HepG2 (cell line): ENCODE measurements around the gene FGA. TPM values are rescaled to one million over a fixed set of nuclear protein-coding genes. Genes with fewer than 3 reads are reported as not detected.

Experiments
- ATAC-seq: fragments of 200-7000 bp; cut with Tn5 transposase; 3 replicates; pipeline ENCODE4 v1.9.1; 2020; ENCODE audit warnings: mild to moderate bottlenecking, moderate library complexity
- BruUV-seq: library from RNA; stranded (reverse); fragments of 400-500 nt; replicated peaks from 2 replicates; lab custom pipeline; 2021; lab: Mats Ljungman, UMichigan
- CTCF ChIA-PET: fragments of 300-600 bp; formaldehyde crosslinking; extraction: SDS; loops from one replicate; lab custom pipeline; 2021; ENCODE audit warnings: low total read pairs, inconsistent platforms, low intra/inter-chr PET ratio; lab: Yijun Ruan, JAX
- POLR2A ChIA-PET: fragments of 350-600 bp; sonication (Branson Sonifier 250); formaldehyde crosslinking; loops from one replicate; lab custom pipeline; 2020; ENCODE audit warnings: antibody characterized with exemption, inconsistent platforms; lab: Yijun Ruan, JAX
- DNase-seq: peaks from one replicate; pipeline ENCODE4 v3.0.0-alpha.2; 2015; ENCODE audit warnings: low spot score
- FAIRE-seq: peaks from 3 replicates; lab custom pipeline; 2011; peaks lifted over from hg19 to GRCh38; lab: Jason Lieb, UNC
- H2AFZ ChIP-seq: one replicate; pipeline ENCODE4 v1.6.1; 2011; ENCODE audit warnings: low read length, inconsistent platforms
- H3K27ac ChIP-seq: fragments of 300-600 bp; 3 replicates; pipeline ENCODE4 v1.8.0; 2011; ENCODE audit warnings: mixed run types, mild to moderate bottlenecking, mixed read lengths, low read length, inconsistent platforms; ENCODE audit not compliant: insufficient read depth; ENCODE audit errors: extremely low read length
- H3K27me3 ChIP-seq, 2 experiments: fragments of 200-600 bp in 1 of 2; 2 replicates in 1 of 2; 3 replicates in 1 of 2; pipeline versions ENCODE4 v1.6.0 to v1.8.0; 2011; ENCODE audit warnings: low read length in 2 of 2, mild to moderate bottlenecking in 2 of 2, moderate library complexity in 2 of 2, inconsistent platforms in 1 of 2; ENCODE audit not compliant: insufficient read depth in 2 of 2, control insufficient read depth in 1 of 2
- H3K36me3 ChIP-seq, 2 experiments: fragments of 200-600 bp in 1 of 2; replicated peaks in 1 of 2; 2 replicates in 1 of 2; 3 replicates in 1 of 2; pipeline versions ENCODE4 v1.5.1 to v1.8.0; 2011; ENCODE audit warnings: low read length in 2 of 2, inconsistent platforms in 1 of 2; ENCODE audit not compliant: insufficient read depth in 2 of 2, control insufficient read depth in 1 of 2
- H3K4me1 ChIP-seq: 2 replicates; pipeline ENCODE4 v1.5.1; 2012; ENCODE audit warnings: low read length, inconsistent platforms; ENCODE audit not compliant: insufficient read depth
- H3K4me2 ChIP-seq: 2 replicates; pipeline ENCODE4 v1.6.0; 2011; ENCODE audit warnings: low read depth, low read length, inconsistent platforms
- H3K4me3 ChIP-seq, 3 experiments: fragments of 200-600 bp in 1 of 3; sonication (generic), shearing (Covaris generic) in 1 of 3; replicated peaks in 1 of 3; 2 replicates each; pipeline ENCODE4 v1.5.1; 2011 to 2016; ENCODE audit warnings: low read length in 3 of 3, inconsistent platforms in 2 of 3, low read depth in 2 of 3, mild to moderate bottlenecking in 2 of 3, control low read depth in 1 of 3, mixed read lengths in 1 of 3; ENCODE audit not compliant: insufficient read depth in 1 of 3
- H3K79me2 ChIP-seq: one replicate; pipeline ENCODE4 v1.6.1; 2011; ENCODE audit warnings: low read length, inconsistent platforms; ENCODE audit not compliant: insufficient read depth
- H3K9ac ChIP-seq: 2 replicates; pipeline ENCODE4 v1.6.0; 2011; ENCODE audit warnings: mild to moderate bottlenecking, low read depth, low read length, inconsistent platforms; ENCODE audit not compliant: insufficient read depth
- H3K9me3 ChIP-seq: 2 replicates; pipeline ENCODE4 v1.5.1; 2012; ENCODE audit warnings: mild to moderate bottlenecking, low read length
- H4K20me1 ChIP-seq: 2 replicates; pipeline ENCODE4 v1.6.0; 2011; ENCODE audit warnings: inconsistent platforms, mild to moderate bottlenecking, low read length, moderate library complexity; ENCODE audit not compliant: insufficient read depth
- AGO2 ChIP-seq: fragments of 200-400 bp; formaldehyde crosslinking; optimal IDR thresholded peaks from 2 replicates; pipeline ENCODE3; 2017; ENCODE audit warnings: mild to moderate bottlenecking, low read depth, low read length, moderate library complexity
- PBX2 ChIP-seq: IDR thresholded peaks from 2 replicates; pipeline ENCODE4 v1.6.1; 2016; ENCODE audit warnings: control low read depth
- POLR2A ChIP-seq, 2 experiments: IDR thresholded peaks; 2 replicates each; pipeline ENCODE4 v1.6.1; 2011; ENCODE audit warnings: low read depth in 2 of 2, low read length in 2 of 2, mild to moderate bottlenecking in 1 of 2, moderate library complexity in 1 of 2; ENCODE audit not compliant: insufficient read depth in 1 of 2
- POLR2AphosphoS2 ChIP-seq: IDR thresholded peaks from 2 replicates; pipeline ENCODE4 v1.6.1; 2011; ENCODE audit warnings: low read depth, low read length, improper control_type of control experiment
- POLR2AphosphoS5 ChIP-seq: IDR thresholded peaks from 2 replicates; pipeline ENCODE4 v1.6.1; 2012; ENCODE audit warnings: low read depth, low read length
- RBFOX2 ChIP-seq: fragments of 200-400 bp; formaldehyde crosslinking; IDR thresholded peaks from 2 replicates; pipeline ENCODE4 v1.6.1; 2017; ENCODE audit warnings: low read depth, mild to moderate bottlenecking, low read length
- WGBS: methylation state at CpG from one replicate; pipeline ENCODE4 v1.1.6; 2017; ENCODE audit warnings: low lambda C conversion rate; 5-methylcytosine and 5-hydroxymethylcytosine counted together
- in situ Hi-C: cut with HindIII; loops from 2 replicates; pipeline ENCODE4 v1.10.0; 2017; ENCODE audit warnings: low pct_unique_long_range_greater_than_20kb; ENCODE audit not compliant: extremely low pct_ligation_motif_present
- intact Hi-C: fragments of 100-400 bp; cut with micrococcal nuclease; formaldehyde crosslinking; loops from one replicate; pipeline ENCODE4 v1.10.0; 2022; ENCODE audit not compliant: unreplicated experiment
- polyA plus RNA-seq, 8 experiments: library from polyadenylated mRNA; depleted of rRNA in 3 of 8; stranded (reverse) in 7 of 8; unstranded in 1 of 8; fragments of >200 nt; fragmentation: Illumina TruSeq in 4 of 8; extraction: Trizol in 4 of 8; gene quantifications; 2 replicates each; pipeline versions ENCODE4 v1.2.1 to v1.2.3, GENCODE V29; 2011 to 2016; ENCODE audit warnings: low read depth in 4 of 8, missing spikeins in 1 of 8, mixed read lengths in 1 of 8; ENCODE audit not compliant: insufficient read depth in 1 of 8
- total RNA-seq, 5 experiments: library from RNA; depleted of rRNA; stranded (reverse); fragments of >200 nt; fragmentation: Illumina TruSeq; extraction: Trizol; gene quantifications; 2 replicates each; pipeline ENCODE4 v1.2.3, GENCODE V29; 2016; ENCODE audit warnings: low read depth in 1 of 5
- TF ChIP-seq, protein P1 (sequence below): fragments of 450-650 bp; IDR thresholded peaks from 2 replicates; pipeline ENCODE4 v1.6.1; 2017
- TF ChIP-seq, protein P2 (sequence below): sonication (generic); formaldehyde crosslinking; IDR thresholded peaks from 2 replicates; pipeline ENCODE4 v1.4.0; 2020; ENCODE audit warnings: missing genetic modification reagents
- TF ChIP-seq, protein P3 (sequence below): sonication (generic); formaldehyde crosslinking; IDR thresholded peaks from 2 replicates; pipeline ENCODE4 v1.9.0; 2021; ENCODE audit warnings: missing genetic modification reagents, borderline replicate concordance

FGA gene
- total and polyA plus RNA-seq, 2 of the 13 experiments (the other 11 are each of a cell fraction or from before 2014, with no cell fraction given) = 640 to 1,523 TPM

DNA sequence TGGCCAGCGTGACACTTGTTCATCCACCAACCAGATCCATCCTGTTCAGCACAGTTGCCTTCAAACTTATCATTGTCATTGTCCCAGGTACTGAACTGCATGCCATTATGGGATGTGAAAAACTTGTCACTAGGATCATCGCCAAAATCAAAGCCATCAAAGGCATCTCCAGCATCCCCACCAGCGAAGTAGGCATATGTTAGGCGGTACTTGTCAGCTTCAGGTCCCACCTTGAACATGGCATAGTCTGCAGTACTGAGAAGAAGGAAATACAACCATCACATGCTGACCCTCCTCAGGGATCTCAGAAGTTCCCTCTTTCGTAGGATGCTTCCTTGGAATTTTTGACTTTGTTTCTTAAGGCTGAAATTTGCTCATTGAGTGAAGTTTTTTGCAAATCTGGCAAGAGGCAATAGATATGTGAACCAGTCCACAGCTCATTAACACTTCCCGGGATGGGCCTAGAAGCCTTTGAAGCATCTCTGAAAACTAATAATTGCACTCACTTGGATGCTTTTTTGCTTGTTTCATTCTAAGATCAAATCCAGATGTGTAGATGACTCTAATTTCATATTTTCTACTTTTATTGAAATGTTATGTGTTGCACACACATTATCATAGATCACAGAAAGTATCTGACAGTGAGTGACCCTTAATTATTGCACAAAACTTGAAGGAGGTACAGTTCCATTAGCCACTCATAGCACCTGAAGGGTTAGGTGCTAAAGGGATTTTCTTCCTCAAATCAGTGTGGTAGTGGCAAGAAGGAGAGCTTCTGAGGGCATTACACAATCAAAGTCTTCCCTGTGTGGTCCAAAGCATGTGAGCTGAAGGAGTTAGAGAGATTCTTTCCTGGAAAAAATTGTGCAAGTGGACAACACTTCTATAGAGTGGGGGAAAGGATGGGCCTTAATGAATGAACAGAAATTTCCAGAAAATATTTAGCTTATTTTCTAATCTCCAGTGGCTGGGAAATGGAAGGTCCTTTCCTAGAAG lies 16.5 kb upstream of the FGA start (continued):
- TF ChIP-seq, protein P1, sequence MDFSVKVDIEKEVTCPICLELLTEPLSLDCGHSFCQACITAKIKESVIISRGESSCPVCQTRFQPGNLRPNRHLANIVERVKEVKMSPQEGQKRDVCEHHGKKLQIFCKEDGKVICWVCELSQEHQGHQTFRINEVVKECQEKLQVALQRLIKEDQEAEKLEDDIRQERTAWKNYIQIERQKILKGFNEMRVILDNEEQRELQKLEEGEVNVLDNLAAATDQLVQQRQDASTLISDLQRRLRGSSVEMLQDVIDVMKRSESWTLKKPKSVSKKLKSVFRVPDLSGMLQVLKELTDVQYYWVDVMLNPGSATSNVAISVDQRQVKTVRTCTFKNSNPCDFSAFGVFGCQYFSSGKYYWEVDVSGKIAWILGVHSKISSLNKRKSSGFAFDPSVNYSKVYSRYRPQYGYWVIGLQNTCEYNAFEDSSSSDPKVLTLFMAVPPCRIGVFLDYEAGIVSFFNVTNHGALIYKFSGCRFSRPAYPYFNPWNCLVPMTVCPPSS = no peak

GRCh38 chr4:154604696-154605200 lies 14.2 kb upstream of the FGA start:
- Histone ChIP-seq H3K27me3 (no peaks in the 10 kb centered on the region), H3K79me2 (peaks cover 21% of the 10 kb centered on the region), H3K9me3 (no peaks in the 10 kb centered on the region), H3K4me1 (peaks cover 89% of the 10 kb centered on the region), H4K20me1 (no peaks in the 10 kb centered on the region; the same call in 1 of the 2 replicates), H3K27ac (no peak overlapping the region), H3K9ac (no peak overlapping the region), H2AFZ (no peak overlapping the region), H3K4me3 (no peak overlapping the region), H3K36me3 (peaks cover 2 to 44% of the 10 kb centered on the region in 2 experiments; a peak in 4 of 5 replicates), H3K4me2 (no peak overlapping the region)
- WGBS = 86% methylated on average over 4 of the region's 4 CpGs
- DNase-seq (no peak), ATAC-seq (no peak), FAIRE-seq (no peak)
- BruUV-seq = no TSS peak
- intact Hi-C loops (no loop called here), in situ Hi-C loops (no loop called here)
- TF ChIP-seq AGO2 = peak; percentile 48
- TF ChIP-seq, protein P2, sequence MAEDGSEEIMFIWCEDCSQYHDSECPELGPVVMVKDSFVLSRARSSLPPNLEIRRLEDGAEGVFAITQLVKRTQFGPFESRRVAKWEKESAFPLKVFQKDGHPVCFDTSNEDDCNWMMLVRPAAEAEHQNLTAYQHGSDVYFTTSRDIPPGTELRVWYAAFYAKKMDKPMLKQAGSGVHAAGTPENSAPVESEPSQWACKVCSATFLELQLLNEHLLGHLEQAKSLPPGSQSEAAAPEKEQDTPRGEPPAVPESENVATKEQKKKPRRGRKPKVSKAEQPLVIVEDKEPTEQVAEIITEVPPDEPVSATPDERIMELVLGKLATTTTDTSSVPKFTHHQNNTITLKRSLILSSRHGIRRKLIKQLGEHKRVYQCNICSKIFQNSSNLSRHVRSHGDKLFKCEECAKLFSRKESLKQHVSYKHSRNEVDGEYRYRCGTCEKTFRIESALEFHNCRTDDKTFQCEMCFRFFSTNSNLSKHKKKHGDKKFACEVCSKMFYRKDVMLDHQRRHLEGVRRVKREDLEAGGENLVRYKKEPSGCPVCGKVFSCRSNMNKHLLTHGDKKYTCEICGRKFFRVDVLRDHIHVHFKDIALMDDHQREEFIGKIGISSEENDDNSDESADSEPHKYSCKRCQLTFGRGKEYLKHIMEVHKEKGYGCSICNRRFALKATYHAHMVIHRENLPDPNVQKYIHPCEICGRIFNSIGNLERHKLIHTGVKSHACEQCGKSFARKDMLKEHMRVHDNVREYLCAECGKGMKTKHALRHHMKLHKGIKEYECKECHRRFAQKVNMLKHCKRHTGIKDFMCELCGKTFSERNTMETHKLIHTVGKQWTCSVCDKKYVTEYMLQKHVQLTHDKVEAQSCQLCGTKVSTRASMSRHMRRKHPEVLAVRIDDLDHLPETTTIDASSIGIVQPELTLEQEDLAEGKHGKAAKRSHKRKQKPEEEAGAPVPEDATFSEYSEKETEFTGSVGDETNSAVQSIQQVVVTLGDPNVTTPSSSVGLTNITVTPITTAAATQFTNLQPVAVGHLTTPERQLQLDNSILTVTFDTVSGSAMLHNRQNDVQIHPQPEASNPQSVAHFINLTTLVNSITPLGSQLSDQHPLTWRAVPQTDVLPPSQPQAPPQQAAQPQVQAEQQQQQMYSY (CRISPR knock-in tag) = peak; percentile 80; the same call in 1 of the 2 replicates
- TF ChIP-seq PBX2 (CRISPR knock-in tag) = no peak
- TF ChIP-seq, protein P3, sequence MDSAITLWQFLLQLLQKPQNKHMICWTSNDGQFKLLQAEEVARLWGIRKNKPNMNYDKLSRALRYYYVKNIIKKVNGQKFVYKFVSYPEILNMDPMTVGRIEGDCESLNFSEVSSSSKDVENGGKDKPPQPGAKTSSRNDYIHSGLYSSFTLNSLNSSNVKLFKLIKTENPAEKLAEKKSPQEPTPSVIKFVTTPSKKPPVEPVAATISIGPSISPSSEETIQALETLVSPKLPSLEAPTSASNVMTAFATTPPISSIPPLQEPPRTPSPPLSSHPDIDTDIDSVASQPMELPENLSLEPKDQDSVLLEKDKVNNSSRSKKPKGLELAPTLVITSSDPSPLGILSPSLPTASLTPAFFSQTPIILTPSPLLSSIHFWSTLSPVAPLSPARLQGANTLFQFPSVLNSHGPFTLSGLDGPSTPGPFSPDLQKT (CRISPR knock-in tag) = no peak
- 0 out of 2 replicates have a peak, but pooled peaks have one; percentile 29 for TF ChIP-seq POLR2AphosphoS5
- TF ChIP-seq RBFOX2 = peak; percentile 86
- 0 out of 2 replicates have a peak, but pooled peaks have one; percentile 10 for TF ChIP-seq POLR2AphosphoS2
- 0 out of 4 replicates have a peak, but pooled peaks of 1 of the 2 experiments have one; percentile 1 for TF ChIP-seq POLR2A (IDR thresholded peaks at IDR 0.05; ENCODE audit: insufficient read depth in 1 of 2, low read depth in 2 of 2, low read length in 2 of 2)
- POLR2A ChIA-PET = interaction anchor here (0.9 to 15.2 kb wide), 9 partner anchors 6 to 45 kb away, joined by 3 to 468 read pairs (median 24); partner anchors contain the start of genes FGA and FGG
- CTCF ChIA-PET = no interaction called here
